ENCODE data around the gene HES7. TPM values are rescaled to one million over a fixed set of nuclear protein-coding genes. Genes with fewer than 3 reads are reported as not detected.
"Not testable (repeated sequence)": the region's sequence is repeated elsewhere in the genome, so short reads cannot be mapped to it uniquely, and the experiment has no call there.

The HES7 gene
- total RNA-seq, 2 experiments from 2014 or later: 0.23 to 0.75 TPM

GRCh38 chr17:8108972-8109660 is 14.8 kb downstream of the HES7 start:
- Mint-ChIP-seq H3K27me3 (peaks cover 43% of the 10 kb centered on the region), H3K4me1 (peaks cover 9% of the 10 kb centered on the region), H3K9me3 (no peaks in the 10 kb centered on the region), H3K4me3 (no peak overlapping the region), H3K27ac (no peak overlapping the region), H3K36me3 (no peaks in the 10 kb centered on the region)
- DNase-seq: no peak
- no peak for ATAC-seq (ENCODE audit: low read depth)
- POLR2A ChIA-PET: interaction anchor here (0.6 to 1.2 kb wide), 2 partner anchors 28 to 724 kb away, joined by 3 to 5 read pairs; no protein-coding TSS in a partner anchor

GRCh38 chr17:8106980-8107379 is 16.9 kb downstream of the HES7 start:
- H3K4me1 Mint-ChIP-seq; DNase-seq; POLR2A ChIA-PET; ATAC-seq (ENCODE audit: low read depth); H3K27ac Mint-ChIP-seq; H3K4me3 Mint-ChIP-seq; H3K9me3 Mint-ChIP-seq; H3K36me3 Mint-ChIP-seq: not testable (repeated sequence)
- H3K27me3 Mint-ChIP-seq: peaks cover 32% of the 10 kb centered on the region

- no peak for ATAC-seq (ENCODE audit: low read depth)
- Mint-ChIP-seq H3K9me3 (no peaks in the 10 kb centered on the region), H3K27me3 (peaks cover 30% of the 10 kb centered on the region), H3K4me1 (peaks cover 9% of the 10 kb centered on the region), H3K36me3 (no peaks in the 10 kb centered on the region), H3K4me3 (no peak overlapping the region), H3K27ac (no peak overlapping the region)
- no peak for DNase-seq
- POLR2A ChIA-PET: no interaction called here
These were observed 17.9 kb downstream of the HES7 start for GRCh38 chr17:8105957-8106398.

GRCh38 chr17:8104911-8105310 is 19.0 kb downstream of the HES7 start:
- no peak overlapping the region for H3K27ac Mint-ChIP-seq
- DNase-seq (no peak), ATAC-seq (ENCODE audit: low read depth) (no peak)
- peaks cover 25% of the 10 kb centered on the region for H3K27me3 Mint-ChIP-seq
- peaks cover 3% of the 10 kb centered on the region for H3K4me1 Mint-ChIP-seq
- H3K4me3 Mint-ChIP-seq: no peak overlapping the region
- H3K9me3 Mint-ChIP-seq: no peaks in the 10 kb centered on the region
- POLR2A ChIA-PET: interaction anchor here (1.7 kb wide), 1 partner anchor 10 kb away, joined by 3 read pairs; no protein-coding TSS in a partner anchor
- no peaks in the 10 kb centered on the region for H3K36me3 Mint-ChIP-seq

- Mint-ChIP-seq H3K27ac (no peak overlapping the region), H3K4me1 (peaks cover 3% of the 10 kb centered on the region), H3K27me3 (peaks cover 25% of the 10 kb centered on the region), H3K36me3 (no peaks in the 10 kb centered on the region), H3K4me3 (no peak overlapping the region), H3K9me3 (no peaks in the 10 kb centered on the region)
- DNase-seq (no peak), ATAC-seq (ENCODE audit: low read depth) (no peak)
- POLR2A ChIA-PET: interaction anchor here (1.7 kb wide), 1 partner anchor 11 kb away, joined by 3 read pairs; no protein-coding TSS in a partner anchor
These were observed 20.4 kb downstream of the HES7 start for GRCh38 chr17:8103549-8103948.

- Mint-ChIP-seq H3K4me3 (no peak overlapping the region), H3K9me3 (no peaks in the 10 kb centered on the region), H3K27me3 (peaks cover 17% of the 10 kb centered on the region), H3K27ac (no peak overlapping the region), H3K36me3 (no peaks in the 10 kb centered on the region), H3K4me1 (no peaks in the 10 kb centered on the region)
- ATAC-seq (ENCODE audit: low read depth) (no peak), DNase-seq (no peak)
- POLR2A ChIA-PET: no interaction called here
These were observed 22.2 kb downstream of the HES7 start for GRCh38 chr17:8101721-8102120.

- Mint-ChIP-seq H3K27ac (no peak overlapping the region), H3K4me3 (no peak overlapping the region), H3K27me3 (peaks cover 9% of the 10 kb centered on the region), H3K9me3 (no peaks in the 10 kb centered on the region), H3K4me1 (no peaks in the 10 kb centered on the region), H3K36me3 (no peaks in the 10 kb centered on the region)
- POLR2A ChIA-PET: no interaction called here
- DNase-seq: no peak
- ATAC-seq (ENCODE audit: low read depth): no peak
These were observed 23.1 kb downstream of the HES7 start for GRCh38 chr17:8100763-8101162.

GRCh38 chr17:8100111-8100510 is 23.8 kb downstream of the HES7 start:
- DNase-seq: no peak
- H3K27me3 Mint-ChIP-seq: peaks cover 7% of the 10 kb centered on the region
- H3K9me3 Mint-ChIP-seq: no peaks in the 10 kb centered on the region
- ATAC-seq (ENCODE audit: low read depth): no peak
- H3K4me3 Mint-ChIP-seq: no peak overlapping the region
- H3K27ac Mint-ChIP-seq: no peak overlapping the region
- H3K36me3 Mint-ChIP-seq: no peaks in the 10 kb centered on the region
- POLR2A ChIA-PET: no interaction called here
- no peaks in the 10 kb centered on the region for H3K4me1 Mint-ChIP-seq

- no peaks in the 10 kb centered on the region for H3K36me3 Mint-ChIP-seq
- DNase-seq (no peak), ATAC-seq (ENCODE audit: low read depth) (no peak)
- H3K4me3 Mint-ChIP-seq: no peak overlapping the region
- no peaks in the 10 kb centered on the region for H3K9me3 Mint-ChIP-seq
- peaks cover 6% of the 10 kb centered on the region for H3K27me3 Mint-ChIP-seq
- peaks cover 10% of the 10 kb centered on the region for H3K4me1 Mint-ChIP-seq
- H3K27ac Mint-ChIP-seq: no peak overlapping the region
- POLR2A ChIA-PET: no interaction called here
These were observed 27.4 kb downstream of the HES7 start for GRCh38 chr17:8096541-8096940.

- Mint-ChIP-seq H3K36me3 (no peaks in the 10 kb centered on the region), H3K27ac (no peak overlapping the region), H3K4me3 (no peak overlapping the region), H3K9me3 (no peaks in the 10 kb centered on the region), H3K27me3 (peaks cover 8% of the 10 kb centered on the region), H3K4me1 (peaks cover 10% of the 10 kb centered on the region)
- ATAC-seq (ENCODE audit: low read depth): no peak
- DNase-seq: no peak
- POLR2A ChIA-PET: no interaction called here
These were observed 28.5 kb downstream of the HES7 start for GRCh38 chr17:8095361-8095760.

- Mint-ChIP-seq H3K4me1 (peaks cover 10% of the 10 kb centered on the region), H3K27me3 (peaks cover 21% of the 10 kb centered on the region), H3K9me3 (no peaks in the 10 kb centered on the region), H3K4me3 (no peak overlapping the region), H3K27ac (no peak overlapping the region), H3K36me3 (no peaks in the 10 kb centered on the region)
- POLR2A ChIA-PET: interaction anchor here (0.8 kb wide), 1 partner anchor 82 kb away, joined by 3 read pairs; no protein-coding TSS in a partner anchor
- no peak for DNase-seq
- no peak for ATAC-seq (ENCODE audit: low read depth)
These were observed 32.7 kb downstream of the HES7 start for GRCh38 chr17:8091033-8091687.

- peaks cover 7% of the 10 kb centered on the region for H3K4me1 Mint-ChIP-seq
- no peaks in the 10 kb centered on the region for H3K36me3 Mint-ChIP-seq
- H3K4me3 Mint-ChIP-seq: no peak overlapping the region
- H3K27ac Mint-ChIP-seq: no peak overlapping the region
- POLR2A ChIA-PET: no interaction called here
- peaks cover 21% of the 10 kb centered on the region for H3K27me3 Mint-ChIP-seq
- ATAC-seq (ENCODE audit: low read depth) (no peak), DNase-seq (no peak)
- no peaks in the 10 kb centered on the region for H3K9me3 Mint-ChIP-seq
These were observed 34.2 kb downstream of the HES7 start for GRCh38 chr17:8089728-8090127.

GRCh38 chr17:8087952-8088230 is 36.0 kb downstream of the HES7 start:
- no peak overlapping the region for H3K27ac Mint-ChIP-seq
- no peaks in the 10 kb centered on the region for H3K36me3 Mint-ChIP-seq
- H3K27me3 Mint-ChIP-seq: peaks cover 19% of the 10 kb centered on the region
- no peak for DNase-seq
- no peaks in the 10 kb centered on the region for H3K4me1 Mint-ChIP-seq
- no peak for ATAC-seq (ENCODE audit: low read depth)
- POLR2A ChIA-PET: interaction anchor here (0.6 to 1.2 kb wide), 2 partner anchors 52 to 86 kb away, joined by 5 read pairs; no protein-coding TSS in a partner anchor
- no peak overlapping the region for H3K4me3 Mint-ChIP-seq
- no peaks in the 10 kb centered on the region for H3K9me3 Mint-ChIP-seq

Measured in activated naive CD8-positive, alpha-beta T cell treated with anti-CD3 and anti-CD28 coated beads, Interleukin-2, amount 10 ng/mL, durations not matched to agents 7 days and 5 days (primary cell).